HG02852 (cell line): ENCODE measurements around the gene SAC3D1.

Experiments
- ATAC-seq: cut with Tn5 transposase; IDR thresholded peaks from one replicate; pipeline ENCODE4 v1.9.1; 2021; ENCODE audit warnings: mild to moderate bottlenecking, moderate library complexity; ENCODE audit not compliant: unreplicated experiment

Gene SAC3D1

DNA sequence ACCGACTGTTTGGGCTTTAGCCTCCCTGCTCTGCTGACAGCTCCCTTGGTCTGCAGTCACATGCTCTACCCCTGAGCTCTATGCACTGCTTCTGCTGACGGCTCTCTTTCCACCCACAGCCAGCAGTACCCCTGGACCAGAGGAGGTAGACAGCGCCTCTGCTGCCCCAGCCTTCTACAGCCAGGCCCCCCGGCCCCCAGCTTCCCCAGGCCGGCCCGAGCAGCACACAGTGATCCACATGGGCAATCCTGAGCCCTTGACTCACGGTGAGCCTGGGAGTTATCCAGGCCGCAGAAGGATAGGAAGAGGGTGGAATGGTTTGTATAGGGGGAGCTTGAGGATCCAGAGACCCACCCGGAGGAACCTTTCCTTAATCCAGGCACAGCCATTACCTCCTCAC, 45.8 kb downstream of the SAC3D1 start:
- no peak for ATAC-seq

DNA sequence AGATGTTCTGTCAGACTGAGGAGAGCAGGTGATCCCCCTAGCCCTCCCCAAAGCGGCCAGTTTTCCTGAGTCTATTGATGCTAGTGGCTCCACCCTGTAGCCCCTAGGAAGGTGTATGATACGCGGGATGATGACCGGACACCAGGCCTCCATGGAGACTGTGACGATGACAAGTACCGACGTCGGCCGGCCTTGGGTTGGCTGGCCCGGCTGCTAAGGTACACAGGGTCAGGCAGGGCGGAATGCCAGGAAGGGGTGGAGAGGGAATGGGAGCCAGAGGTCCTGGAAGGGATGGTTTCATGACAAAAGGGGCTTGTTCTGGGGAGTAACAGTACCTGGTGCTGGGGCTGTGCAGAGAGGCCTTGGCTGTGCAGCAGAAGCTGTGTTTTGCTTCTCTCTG, 46.2 kb downstream of the SAC3D1 start:
- no peak for ATAC-seq

DNA sequence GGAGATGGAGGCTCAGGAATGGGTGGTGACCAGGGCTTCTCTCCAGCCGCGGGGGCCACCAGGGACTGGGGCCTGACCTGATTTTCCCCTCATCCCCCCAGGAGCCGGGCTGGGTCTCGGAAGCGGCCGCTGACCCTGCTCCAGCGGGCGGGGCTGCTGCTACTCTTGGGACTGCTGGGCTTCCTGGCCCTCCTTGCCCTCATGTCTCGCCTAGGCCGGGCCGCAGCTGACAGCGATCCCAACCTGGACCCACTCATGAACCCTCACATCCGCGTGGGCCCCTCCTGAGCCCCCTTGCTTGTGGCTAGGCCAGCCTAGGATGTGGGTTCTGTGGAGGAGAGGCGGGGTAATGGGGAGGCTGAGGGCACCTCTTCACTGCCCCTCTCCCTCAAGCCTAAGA, 46.8 kb downstream of the SAC3D1 start:
- ATAC-seq: no peak

DNA sequence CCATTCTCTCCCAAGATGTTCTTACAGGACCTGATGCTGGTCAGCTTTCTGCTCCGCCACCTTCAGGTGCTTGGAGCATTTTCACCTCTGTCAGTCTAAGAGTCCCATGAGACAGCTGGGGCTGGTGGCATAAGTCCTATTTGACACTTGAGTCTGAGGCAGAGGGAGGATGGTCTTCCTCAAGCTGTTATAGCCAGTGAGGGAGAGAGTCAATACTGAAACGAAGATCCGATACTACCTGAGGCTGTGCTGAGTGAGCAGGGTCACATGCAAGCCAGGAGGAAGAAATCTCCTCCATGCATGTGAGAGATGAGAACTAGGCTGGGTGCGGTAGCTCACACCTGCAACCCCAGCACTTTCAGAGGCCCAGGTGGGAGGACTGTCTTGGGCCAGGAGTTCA, 48.6 kb downstream of the SAC3D1 start:
- ATAC-seq: no peak

DNA sequence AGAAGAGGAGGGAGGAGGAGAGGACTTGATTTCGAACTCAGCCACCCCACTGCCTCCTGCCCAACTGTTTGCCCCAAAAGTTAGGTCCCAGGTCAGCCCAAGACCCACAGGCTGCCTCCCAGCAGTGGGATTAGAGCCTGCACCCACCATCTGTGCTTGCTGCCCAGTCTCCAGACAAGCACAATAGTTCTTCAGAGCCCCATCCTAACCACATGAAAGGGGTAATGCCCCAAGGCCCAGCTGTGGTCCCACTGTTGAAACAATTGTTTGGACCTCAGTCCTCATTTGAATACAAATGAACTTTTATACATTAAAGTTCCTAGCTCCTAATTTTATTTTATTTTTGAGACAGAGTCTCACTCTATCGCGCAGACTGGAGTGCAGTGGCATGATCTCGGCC, 49.6 kb downstream of the SAC3D1 start:
- no peak for ATAC-seq
